Measurements from ENCODE around the gene RSPH3. TPM values are rescaled to one million over a fixed set of nuclear protein-coding genes. Genes with fewer than 3 reads are reported as not detected.

RSPH3 gene
- total and polyA plus RNA-seq, 4 experiments from 2014 or later = 0.66 to 3.7 (median 3.5) TPM

DNA sequence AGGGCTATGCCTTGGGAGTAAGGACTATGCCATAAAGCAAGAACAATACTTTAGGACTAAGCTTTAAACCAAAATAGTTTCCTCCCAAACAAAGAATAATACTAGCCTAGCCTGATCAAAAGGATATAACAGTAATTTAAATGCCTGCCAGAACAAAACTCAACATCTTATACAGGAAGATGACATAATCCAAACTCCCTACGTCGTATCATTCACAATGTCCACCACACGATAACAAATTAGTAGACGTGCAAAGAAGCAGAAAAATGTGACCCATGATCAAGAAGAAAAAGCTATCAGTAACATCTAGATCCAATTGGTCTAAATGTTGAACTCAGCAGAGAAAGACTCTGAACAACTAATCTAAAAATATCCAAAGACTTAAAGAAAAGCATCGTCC lies 65.8 kb downstream of the RSPH3 start:
- H3K4me1 ChIP-seq (ENCODE audit: insufficient read depth, low read length) = peaks cover under 1% of the 10 kb centered on the region
- no peaks in the 10 kb centered on the region for H3K27me3 ChIP-seq (ENCODE audit: insufficient read depth, low read length)
- H3K9me3 ChIP-seq (ENCODE audit: control insufficient read depth in 1 of 2, low read length in 2 of 2) = no peaks in the 10 kb centered on the region
- H3K27me3 Mint-ChIP-seq = no peaks in the 10 kb centered on the region
- no peak for DNase-seq
- H3K9me3 Mint-ChIP-seq = no peaks in the 10 kb centered on the region
- no peaks in the 10 kb centered on the region for H3K36me3 ChIP-seq (ENCODE audit: insufficient read depth, low read length)
- no peak overlapping the region for H3K4me3 Mint-ChIP-seq
- no peak overlapping the region for H3K27ac Mint-ChIP-seq
- no peak overlapping the region for H3K27ac ChIP-seq (ENCODE audit: low read depth, low read length)
- ChIA-PET CTCF (ENCODE audit: partially characterized antibody) (no interaction called here), POLR2A (ENCODE audit: partially characterized antibody) (no interaction called here)
- H3K4me3 ChIP-seq (ENCODE audit: low read length in 2 of 2) = no peak overlapping the region
- intact Hi-C loops (cut with micrococcal nuclease) = no loop called here
- no peaks in the 10 kb centered on the region for H3K36me3 Mint-ChIP-seq
- H3K4me1 Mint-ChIP-seq = peaks cover 1 to 7% (median 4%) of the 10 kb centered on the region in 4 donors

DNA sequence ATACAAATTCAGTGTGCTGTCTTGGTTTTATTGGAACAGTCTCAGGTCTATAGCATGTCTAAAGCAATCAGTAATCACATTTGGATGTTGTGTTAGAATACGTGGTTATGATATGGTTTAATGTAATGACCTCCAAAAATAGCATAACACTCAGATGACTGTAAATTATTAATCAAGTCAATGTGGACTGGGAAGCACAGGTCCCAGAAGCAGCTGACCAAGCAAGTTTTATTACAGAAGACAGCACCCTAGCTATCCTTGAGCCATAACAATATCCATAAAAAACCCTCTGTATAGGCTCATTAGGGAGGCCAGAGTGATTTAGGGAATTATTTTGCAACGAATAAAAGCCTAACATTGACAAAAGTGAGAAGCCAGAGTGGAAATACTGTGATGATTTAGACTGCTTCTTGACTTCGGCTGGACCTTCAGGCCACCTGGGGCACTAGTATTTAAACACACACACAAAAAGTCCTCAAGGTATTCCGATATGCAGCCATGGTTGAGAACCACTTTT lies 66.9 kb downstream of the RSPH3 start:
- Mint-ChIP-seq H3K4me3 (no peak overlapping the region), H3K9me3 (no peaks in the 10 kb centered on the region), H3K27ac (no peak overlapping the region), H3K4me1 (peaks cover 0 to 4% (median 0%) of the 10 kb centered on the region in 4 donors), H3K36me3 (no peaks in the 10 kb centered on the region), H3K27me3 (no peaks in the 10 kb centered on the region)
- H3K4me3 ChIP-seq (ENCODE audit: low read length in 2 of 2) = no peak overlapping the region
- no peaks in the 10 kb centered on the region for H3K36me3 ChIP-seq (ENCODE audit: insufficient read depth, low read length)
- POLR2A ChIA-PET (ENCODE audit: partially characterized antibody) = no interaction called here
- no peak overlapping the region for H3K27ac ChIP-seq (ENCODE audit: low read depth, low read length)
- H3K4me1 ChIP-seq (ENCODE audit: insufficient read depth, low read length) = no peaks in the 10 kb centered on the region
- CTCF ChIA-PET (ENCODE audit: partially characterized antibody) = no interaction called here
- no peaks in the 10 kb centered on the region for H3K9me3 ChIP-seq (ENCODE audit: control insufficient read depth in 1 of 2, low read length in 2 of 2)
- no peaks in the 10 kb centered on the region for H3K27me3 ChIP-seq (ENCODE audit: insufficient read depth, low read length)
- DNase-seq = no peak
- intact Hi-C loops (cut with micrococcal nuclease) = no loop called here

DNA sequence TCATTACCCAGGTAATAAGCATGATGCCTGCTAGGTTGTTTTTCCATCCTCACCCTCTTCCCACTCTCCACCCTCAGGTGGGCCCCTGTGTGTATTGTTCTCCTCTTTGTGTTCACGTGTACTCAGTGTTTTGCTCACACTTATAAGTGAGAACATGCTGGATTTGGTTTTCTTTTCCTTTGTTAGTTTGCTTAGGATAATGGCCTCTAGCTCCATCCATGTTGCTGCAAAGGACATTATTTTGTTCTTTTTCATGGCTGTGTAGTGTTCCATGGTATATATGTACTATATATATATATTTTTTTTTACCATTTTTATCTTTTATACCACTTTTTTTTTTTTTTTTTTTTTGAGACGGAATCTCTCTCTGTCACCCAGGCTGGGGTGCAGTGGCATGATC lies 71.9 kb downstream of the RSPH3 start:
- POLR2A ChIA-PET (ENCODE audit: partially characterized antibody) = no interaction called here
- H3K4me1 Mint-ChIP-seq = no peaks in the 10 kb centered on the region
- no peak overlapping the region for H3K27ac Mint-ChIP-seq
- H3K36me3 Mint-ChIP-seq = no peaks in the 10 kb centered on the region
- CTCF ChIA-PET (ENCODE audit: partially characterized antibody) = no interaction called here
- Histone ChIP-seq H3K4me3 (ENCODE audit: low read length in 2 of 2) (no peak overlapping the region), H3K27me3 (ENCODE audit: insufficient read depth, low read length) (no peaks in the 10 kb centered on the region), H3K36me3 (ENCODE audit: insufficient read depth, low read length) (no peaks in the 10 kb centered on the region), H3K27ac (ENCODE audit: low read depth, low read length) (no peak overlapping the region), H3K4me1 (ENCODE audit: insufficient read depth, low read length) (no peaks in the 10 kb centered on the region), H3K9me3 (ENCODE audit: control insufficient read depth in 1 of 2, low read length in 2 of 2) (no peaks in the 10 kb centered on the region)
- no peaks in the 10 kb centered on the region for H3K27me3 Mint-ChIP-seq
- H3K4me3 Mint-ChIP-seq = no peak overlapping the region
- H3K9me3 Mint-ChIP-seq = no peaks in the 10 kb centered on the region
- intact Hi-C loops (cut with micrococcal nuclease) = no loop called here
- no peak for DNase-seq

GRCh38 chr6:158926414-158926813 lies 73.6 kb downstream of the RSPH3 start:
- H3K36me3 Mint-ChIP-seq = no peaks in the 10 kb centered on the region
- no peak for DNase-seq
- POLR2A ChIA-PET (ENCODE audit: partially characterized antibody) = no interaction called here
- no peaks in the 10 kb centered on the region for H3K9me3 Mint-ChIP-seq
- Histone ChIP-seq H3K27me3 (ENCODE audit: insufficient read depth, low read length) (no peaks in the 10 kb centered on the region), H3K4me3 (ENCODE audit: low read length in 2 of 2) (no peak overlapping the region), H3K36me3 (ENCODE audit: insufficient read depth, low read length) (no peaks in the 10 kb centered on the region), H3K4me1 (ENCODE audit: insufficient read depth, low read length) (no peaks in the 10 kb centered on the region), H3K9me3 (ENCODE audit: control insufficient read depth in 1 of 2, low read length in 2 of 2) (no peaks in the 10 kb centered on the region), H3K27ac (ENCODE audit: low read depth, low read length) (no peak overlapping the region)
- no peaks in the 10 kb centered on the region for H3K4me1 Mint-ChIP-seq
- H3K27ac Mint-ChIP-seq = peak overlapping the region in 1 of 7 donors; percentile 80
- CTCF ChIA-PET (ENCODE audit: partially characterized antibody) = no interaction called here
- H3K27me3 Mint-ChIP-seq = no peaks in the 10 kb centered on the region
- intact Hi-C loops (cut with micrococcal nuclease) = no loop called here
- H3K4me3 Mint-ChIP-seq = no peak overlapping the region

- Histone ChIP-seq H3K27ac (ENCODE audit: low read depth, low read length) (no peak overlapping the region), H3K4me3 (ENCODE audit: low read length in 2 of 2) (no peak overlapping the region), H3K36me3 (ENCODE audit: insufficient read depth, low read length) (no peaks in the 10 kb centered on the region), H3K27me3 (ENCODE audit: insufficient read depth, low read length) (no peaks in the 10 kb centered on the region), H3K4me1 (ENCODE audit: insufficient read depth, low read length) (no peaks in the 10 kb centered on the region), H3K9me3 (ENCODE audit: control insufficient read depth in 1 of 2, low read length in 2 of 2) (no peaks in the 10 kb centered on the region)
- Mint-ChIP-seq H3K4me3 (no peak overlapping the region), H3K9me3 (no peaks in the 10 kb centered on the region), H3K27me3 (no peaks in the 10 kb centered on the region), H3K4me1 (peaks cover 0 to 7% (median 3%) of the 10 kb centered on the region in 4 donors), H3K36me3 (no peaks in the 10 kb centered on the region), H3K27ac (no peak overlapping the region)
- ChIA-PET POLR2A (ENCODE audit: partially characterized antibody) (no interaction called here), CTCF (ENCODE audit: partially characterized antibody) (no interaction called here)
- intact Hi-C loops (cut with micrococcal nuclease) = no loop called here
- no peak for DNase-seq
These were observed 75.2 kb downstream of the RSPH3 start for GRCh38 chr6:158924499-158925455.

DNA sequence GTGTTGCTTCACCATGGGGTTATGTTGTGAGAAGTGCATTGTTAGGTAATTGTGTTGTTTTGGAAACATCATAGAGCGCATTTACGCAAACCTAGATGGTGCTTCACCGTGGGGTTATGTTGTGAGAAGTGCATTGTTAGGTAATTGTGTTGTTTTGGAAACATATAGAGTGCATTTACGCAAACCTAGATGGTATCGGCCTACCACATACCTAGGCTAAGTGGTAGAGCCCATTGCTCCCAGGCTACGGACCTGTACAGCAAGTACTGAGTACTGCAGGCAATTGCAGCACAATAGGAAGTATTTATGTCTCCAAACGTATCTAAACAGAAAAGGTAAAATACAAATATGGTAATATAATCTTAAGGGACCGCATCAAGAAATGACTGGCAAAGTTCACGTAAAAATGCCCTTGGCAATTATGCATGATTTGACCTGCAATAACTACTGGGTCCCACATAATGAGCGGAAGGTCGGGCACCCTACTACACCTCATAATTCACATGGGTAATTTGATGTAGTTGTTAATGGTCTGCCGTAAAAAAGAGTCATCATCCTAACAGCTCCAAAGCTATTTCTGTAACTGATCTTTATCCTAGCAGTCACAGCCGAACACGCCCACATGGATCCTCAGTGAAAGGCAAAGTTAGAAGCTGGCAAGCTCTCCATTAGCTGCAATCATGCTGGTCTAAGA lies 76.0 kb downstream of the RSPH3 start:
- no peak overlapping the region for H3K27ac ChIP-seq (ENCODE audit: low read depth, low read length)
- H3K36me3 Mint-ChIP-seq = no peaks in the 10 kb centered on the region
- H3K27me3 ChIP-seq (ENCODE audit: insufficient read depth, low read length) = no peaks in the 10 kb centered on the region
- ChIA-PET CTCF (ENCODE audit: partially characterized antibody) (no interaction called here), POLR2A (ENCODE audit: partially characterized antibody) (no interaction called here)
- H3K36me3 ChIP-seq (ENCODE audit: insufficient read depth, low read length) = no peaks in the 10 kb centered on the region
- no peaks in the 10 kb centered on the region for H3K27me3 Mint-ChIP-seq
- no peak overlapping the region for H3K4me3 Mint-ChIP-seq
- no peaks in the 10 kb centered on the region for H3K4me1 ChIP-seq (ENCODE audit: insufficient read depth, low read length)
- no peaks in the 10 kb centered on the region for H3K9me3 ChIP-seq (ENCODE audit: control insufficient read depth in 1 of 2, low read length in 2 of 2)
- intact Hi-C loops (cut with micrococcal nuclease) = no loop called here
- DNase-seq = no peak
- no peak overlapping the region for H3K27ac Mint-ChIP-seq
- no peak overlapping the region for H3K4me3 ChIP-seq (ENCODE audit: low read length in 2 of 2)
- H3K9me3 Mint-ChIP-seq = no peaks in the 10 kb centered on the region
- H3K4me1 Mint-ChIP-seq = peaks cover 0 to 7% (median 3%) of the 10 kb centered on the region in 4 donors

Data from CD4-positive, alpha-beta memory T cell (primary cell).